ENCODE data around the gene HTT.

Gene HTT

DNA sequence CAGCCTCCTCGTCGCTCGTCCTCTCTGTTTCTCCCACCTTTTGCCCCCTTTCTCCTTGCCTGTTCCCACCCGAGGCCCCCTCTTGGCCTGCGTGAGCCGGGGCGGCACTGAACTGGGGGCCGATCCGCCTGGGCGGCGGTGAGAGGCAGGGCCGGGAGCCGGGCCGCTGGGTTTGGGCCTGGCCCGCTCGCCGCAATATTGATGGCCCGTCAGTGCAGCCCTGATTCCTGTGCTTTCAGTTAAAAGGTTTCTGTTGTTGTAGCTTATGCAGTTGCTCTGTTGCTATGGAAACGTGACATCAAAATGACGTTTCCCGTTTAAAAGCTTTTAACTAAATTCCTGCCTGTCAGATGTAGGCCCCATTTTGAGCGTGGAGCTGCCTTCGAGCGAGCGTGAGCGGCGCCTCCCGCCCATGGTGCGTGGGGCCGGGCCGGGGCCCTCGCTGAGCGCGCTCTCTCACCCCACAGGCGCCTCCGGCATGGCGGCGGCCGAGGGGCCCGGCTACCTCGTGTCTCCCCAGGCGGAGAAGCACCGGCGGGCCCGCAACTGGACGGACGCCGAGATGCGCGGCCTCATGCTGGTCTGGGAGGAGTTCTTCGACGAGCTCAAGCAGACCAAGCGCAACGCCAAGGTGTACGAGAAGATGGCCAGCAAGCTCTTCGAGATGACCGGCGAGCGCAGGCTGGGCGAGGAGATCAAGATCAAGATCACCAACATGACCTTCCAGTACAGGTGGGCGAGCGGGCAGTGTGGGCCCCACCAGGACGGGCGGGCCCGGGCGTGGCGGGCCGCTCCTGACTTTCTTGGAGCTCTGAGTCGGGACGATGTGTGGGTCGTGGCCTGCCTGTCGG lies 174.6 kb downstream of the HTT start, which contains the start of gene MSANTD1:
Gene MSANTD1 (plus strand): TSS at position 349 of the 851 bp plus-strand sequence. CDS start 64 bp downstream, at position 413.
- no peak for DNase-seq (ENCODE audit: low read depth, low spot score)

DNA sequence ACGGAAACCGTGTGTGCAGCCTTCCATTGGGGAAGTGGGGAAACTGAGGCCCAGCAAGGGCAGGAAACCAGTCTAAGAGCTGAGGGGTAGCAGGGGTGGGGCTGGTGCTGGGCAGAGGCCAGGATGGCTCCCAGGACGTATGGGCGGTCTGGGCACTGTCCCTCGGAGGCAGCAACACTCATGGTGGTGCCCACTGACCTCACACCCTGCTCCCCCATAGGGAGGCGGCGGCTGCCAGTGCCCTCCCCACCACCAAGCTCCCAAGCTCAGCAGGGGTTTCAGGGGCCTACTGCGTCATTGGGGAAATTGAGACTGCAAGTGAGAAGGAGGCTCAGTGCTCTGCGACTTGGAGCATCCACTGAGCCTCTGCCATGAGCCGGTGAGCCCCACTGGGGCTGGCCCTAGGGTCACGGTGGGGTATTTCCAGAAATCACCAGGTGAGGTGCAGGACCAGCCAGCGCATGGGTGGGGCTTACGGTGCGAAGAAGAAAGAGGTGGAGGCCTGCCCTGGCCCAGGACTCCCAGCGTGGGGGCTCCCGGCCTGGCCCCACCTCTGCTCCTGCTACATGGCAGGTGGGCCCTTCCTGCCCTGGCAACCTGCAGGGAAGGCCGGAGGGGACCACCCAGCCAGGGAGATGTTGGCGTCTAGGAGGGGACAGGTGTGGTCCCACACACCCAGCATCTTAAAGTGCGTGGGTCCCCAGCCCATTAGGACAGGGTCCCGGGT lies 175.4 kb downstream of the HTT start:
- no peak for DNase-seq (ENCODE audit: low read depth, low spot score)

DNA sequence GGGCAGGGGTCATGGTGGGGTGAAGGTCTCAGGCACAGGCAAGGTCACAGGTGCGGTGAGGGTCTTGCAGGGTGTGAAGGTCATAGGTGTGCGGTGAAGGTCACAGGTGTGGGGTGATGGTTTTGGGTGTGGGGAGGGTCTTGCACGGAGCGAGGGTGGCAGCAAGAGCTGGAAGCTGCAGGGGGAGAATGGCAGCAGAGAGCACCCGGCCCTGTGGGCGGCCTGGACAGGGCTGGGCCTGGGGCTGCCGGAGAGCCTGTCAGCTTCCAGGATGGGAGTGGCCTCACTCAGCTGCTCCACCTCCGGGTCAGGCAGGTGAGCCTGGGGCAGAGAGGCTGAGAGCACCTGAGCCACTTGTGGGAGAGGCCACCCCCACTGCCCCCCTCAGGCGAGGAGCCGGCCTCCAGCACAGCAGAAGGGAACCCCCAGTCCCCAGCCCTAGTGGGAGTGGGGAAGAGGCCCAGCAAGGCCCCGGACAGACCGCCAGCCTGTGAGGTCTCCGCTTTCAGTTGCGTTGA lies 176.0 kb downstream of the HTT start:
- no peak for DNase-seq (ENCODE audit: low read depth, low spot score)

DNA sequence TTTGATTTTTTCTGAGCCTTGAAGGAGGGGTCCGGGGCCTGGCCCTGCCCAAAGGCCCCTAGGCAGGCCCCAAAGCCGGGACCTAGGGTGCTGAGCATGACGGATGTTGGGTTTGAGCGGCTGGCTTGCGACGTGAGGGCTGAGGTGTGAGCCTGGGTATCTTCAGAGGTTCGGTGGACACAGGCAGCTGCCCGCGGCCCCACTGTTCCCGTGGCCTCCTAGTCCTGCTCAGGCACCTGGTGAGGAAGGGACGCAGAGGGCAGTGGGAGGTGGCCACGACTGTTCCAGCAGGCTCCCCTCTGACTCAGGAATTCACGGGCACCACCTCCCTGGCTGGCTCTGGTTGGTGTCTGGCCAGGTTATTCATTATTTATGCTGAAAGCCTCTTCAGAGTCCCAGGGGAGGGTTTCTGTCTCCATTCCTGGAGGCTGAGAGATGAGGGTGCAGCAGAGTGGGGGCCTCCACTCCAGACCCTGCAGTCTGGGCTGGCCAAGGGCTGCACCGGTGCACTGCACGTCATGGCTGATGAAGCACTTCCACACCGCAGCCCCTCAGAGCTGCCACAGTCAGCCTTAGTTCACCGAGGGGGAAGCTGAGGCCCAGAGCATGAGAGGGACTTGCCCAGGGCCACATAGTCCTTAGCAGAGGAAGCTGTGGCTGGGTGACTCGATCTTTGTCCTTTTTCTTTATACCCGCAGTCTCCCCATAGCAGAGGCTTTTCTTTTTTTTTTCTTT lies 176.6 kb downstream of the HTT start:
- DNase-seq (ENCODE audit: low read depth, low spot score), result no peak

DNA sequence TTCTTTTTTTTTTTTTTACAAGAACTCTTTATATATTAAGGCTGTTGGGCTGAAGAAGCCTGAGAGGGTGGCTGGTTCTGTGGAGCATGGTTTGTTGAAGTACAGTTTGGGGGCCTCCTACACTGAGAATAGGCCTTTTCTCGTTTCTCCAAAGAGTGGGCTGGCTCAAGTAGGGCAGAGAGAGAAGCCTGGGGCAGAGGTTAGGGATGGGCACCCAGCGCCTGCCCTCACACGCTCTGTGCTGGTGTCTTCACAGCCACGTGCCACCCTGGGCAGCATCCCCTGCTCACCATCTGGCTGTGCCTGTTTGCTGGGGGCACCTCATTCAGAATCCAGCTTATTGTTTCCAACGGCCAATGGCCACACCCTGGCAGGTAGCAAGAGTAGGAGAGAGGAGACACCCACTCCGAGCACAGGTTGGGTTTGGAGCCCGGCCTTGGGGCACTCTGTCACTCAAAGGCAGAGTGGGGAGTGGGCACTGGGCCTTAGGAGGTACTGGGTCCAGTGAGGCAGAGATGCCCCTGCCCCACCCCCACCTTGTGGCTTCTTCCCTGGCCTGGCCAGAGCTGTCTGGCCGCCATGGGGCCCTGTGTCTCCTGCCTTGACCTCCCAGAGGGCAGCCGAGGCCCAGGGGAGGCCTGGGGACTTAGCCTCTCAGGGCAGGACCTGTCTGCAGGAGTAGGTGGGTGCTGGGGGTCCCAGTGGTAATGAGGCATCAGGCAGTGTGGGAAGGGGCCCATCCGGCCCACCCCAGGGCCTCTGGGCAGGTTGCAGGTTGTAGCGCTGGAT lies 177.4 kb downstream of the HTT start:
- no peak for DNase-seq (ENCODE audit: low read depth, low spot score)

DNA sequence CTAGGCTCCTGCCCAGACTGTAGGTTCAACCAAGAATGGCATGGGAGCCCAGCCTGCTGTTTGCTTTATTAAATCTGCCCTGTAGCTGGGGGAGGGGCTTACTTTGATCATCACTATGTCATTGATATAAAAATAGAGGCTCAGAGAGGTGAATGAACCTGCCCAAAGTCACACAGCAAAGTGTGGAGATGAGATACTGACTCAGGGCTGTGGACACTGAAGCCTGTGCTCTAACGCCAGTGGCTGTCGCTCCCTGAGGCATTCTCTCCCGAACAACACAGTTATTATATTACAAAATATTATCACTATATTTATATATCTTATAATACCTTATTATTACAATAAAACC lies 178.0 kb downstream of the HTT start:
- no peak for DNase-seq (ENCODE audit: low read depth, low spot score)

DNA sequence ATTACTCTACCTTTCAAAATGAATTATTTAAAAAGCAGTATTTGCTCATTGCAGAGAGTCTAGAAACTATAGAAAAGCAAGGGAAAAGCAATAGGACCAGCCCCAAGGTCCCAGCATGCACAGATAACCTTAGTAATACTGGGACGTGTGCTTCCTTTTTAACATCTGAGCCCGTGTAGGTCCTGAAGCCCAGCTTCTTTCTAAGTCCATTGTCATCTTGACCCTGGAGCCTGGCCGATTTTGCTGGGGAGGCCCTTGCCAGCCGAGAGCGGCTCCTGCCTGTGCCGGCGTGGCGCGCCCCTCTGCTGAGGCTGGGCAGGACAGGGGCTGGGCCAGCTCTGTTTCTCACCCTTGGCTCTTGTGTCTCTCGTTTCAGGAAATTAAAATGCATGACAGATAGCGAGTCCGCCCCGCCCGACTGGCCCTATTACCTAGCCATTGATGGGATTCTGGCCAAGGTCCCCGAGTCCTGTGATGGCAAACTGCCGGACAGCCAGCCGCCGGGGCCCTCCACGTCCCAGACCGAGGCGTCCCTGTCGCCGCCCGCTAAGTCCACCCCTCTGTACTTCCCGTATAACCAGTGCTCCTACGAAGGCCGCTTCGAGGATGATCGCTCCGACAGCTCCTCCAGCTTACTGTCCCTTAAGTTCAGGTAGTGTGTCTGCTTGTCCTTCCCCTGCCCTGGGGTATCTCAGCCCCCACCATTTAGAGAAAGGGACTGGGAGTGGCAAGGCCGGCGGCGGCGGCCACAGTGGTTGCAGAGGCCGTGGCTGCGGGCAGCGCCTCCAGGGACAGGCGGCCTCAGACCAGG lies 178.6 kb downstream of the HTT start:
- DNase-seq (ENCODE audit: low read depth, low spot score), result no peak

DNA sequence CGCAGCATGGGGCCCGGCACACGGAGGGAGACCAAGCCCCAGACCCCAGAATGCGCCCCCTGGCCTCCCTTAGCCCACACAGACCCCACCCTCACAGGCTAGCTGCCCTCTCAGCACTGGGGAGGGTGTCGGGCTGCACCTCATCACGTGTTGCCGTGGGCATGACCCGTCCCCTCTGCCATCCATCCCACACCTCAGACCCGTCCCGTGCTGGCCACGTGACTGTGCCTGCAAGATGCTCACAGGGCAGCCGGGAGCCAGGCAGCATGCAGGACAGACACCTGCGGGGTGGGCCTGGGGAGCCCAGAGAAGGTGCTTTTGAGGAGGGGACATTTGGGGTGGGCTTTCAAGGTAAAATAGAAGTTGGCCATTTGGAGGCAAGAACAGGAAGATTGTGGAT lies 179.3 kb downstream of the HTT start:
- DNase-seq (ENCODE audit: low read depth, low spot score), result no peak

DNA sequence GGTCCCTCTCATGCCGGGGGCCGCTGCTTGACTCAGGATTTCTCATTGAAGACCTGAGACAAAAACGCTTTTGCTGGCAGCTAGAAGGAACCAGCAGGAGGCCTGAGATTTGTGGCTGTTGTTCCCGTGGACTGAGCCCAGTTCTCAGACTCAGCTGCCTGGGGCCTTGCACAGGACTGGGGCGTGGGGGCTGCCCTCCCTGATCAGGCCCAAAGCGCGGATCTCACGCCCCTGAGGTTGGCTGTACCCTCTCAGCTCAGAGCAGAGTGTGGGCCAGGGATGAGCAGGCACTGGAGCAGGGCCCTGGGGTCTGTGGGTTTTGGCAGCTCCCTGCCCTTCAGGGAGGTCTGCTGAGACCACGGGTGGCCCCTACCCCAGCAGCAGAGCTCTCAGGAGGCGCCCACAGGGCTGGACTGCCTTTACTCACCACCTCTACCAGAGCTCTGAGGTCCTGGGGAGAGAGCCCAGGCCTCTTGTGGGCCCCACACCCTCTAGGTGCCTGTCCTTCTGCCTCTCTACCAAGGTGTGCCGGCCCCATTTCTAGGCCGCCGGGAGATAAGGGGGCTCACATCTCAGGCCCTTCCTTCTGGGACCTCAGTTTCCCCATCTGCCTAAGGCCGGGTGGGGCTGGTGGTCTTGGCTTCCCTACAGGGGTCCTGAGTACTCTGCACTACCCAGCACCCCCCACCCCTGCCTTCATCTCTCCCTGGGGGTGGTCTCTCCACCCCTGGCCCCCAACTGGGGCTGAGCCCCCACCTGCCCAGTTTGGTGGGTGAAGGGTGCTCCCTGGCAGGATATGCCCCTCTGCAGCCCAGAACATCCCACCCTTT lies 180.0 kb downstream of the HTT start:
- no peak for DNase-seq (ENCODE audit: low read depth, low spot score)

DNA sequence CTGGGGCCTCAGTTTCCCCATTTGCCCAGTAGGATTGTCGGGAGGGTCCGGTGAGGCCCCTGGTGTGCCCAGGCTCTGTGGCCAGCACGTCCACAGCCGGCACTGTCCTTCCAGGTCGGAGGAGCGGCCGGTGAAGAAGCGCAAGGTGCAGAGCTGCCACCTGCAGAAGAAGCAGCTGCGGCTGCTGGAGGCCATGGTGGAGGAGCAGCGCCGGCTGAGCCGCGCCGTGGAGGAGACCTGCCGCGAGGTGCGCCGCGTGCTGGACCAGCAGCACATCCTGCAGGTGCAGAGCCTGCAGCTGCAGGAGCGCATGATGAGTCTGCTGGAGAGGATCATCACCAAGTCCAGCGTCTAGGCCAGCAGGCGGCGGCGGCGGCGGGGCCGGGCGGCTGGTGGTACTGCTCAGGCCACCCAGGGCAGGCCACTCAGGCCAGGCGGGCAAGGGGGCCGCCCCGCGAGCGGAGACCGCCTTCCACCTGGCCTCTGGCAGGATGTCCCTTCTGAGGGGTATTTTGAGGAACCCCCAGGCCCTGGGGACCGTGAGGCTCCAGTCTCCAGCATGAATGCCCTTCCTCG lies 181.2 kb downstream of the HTT start:
- DNase-seq (ENCODE audit: low read depth, low spot score), result no peak

DNA sequence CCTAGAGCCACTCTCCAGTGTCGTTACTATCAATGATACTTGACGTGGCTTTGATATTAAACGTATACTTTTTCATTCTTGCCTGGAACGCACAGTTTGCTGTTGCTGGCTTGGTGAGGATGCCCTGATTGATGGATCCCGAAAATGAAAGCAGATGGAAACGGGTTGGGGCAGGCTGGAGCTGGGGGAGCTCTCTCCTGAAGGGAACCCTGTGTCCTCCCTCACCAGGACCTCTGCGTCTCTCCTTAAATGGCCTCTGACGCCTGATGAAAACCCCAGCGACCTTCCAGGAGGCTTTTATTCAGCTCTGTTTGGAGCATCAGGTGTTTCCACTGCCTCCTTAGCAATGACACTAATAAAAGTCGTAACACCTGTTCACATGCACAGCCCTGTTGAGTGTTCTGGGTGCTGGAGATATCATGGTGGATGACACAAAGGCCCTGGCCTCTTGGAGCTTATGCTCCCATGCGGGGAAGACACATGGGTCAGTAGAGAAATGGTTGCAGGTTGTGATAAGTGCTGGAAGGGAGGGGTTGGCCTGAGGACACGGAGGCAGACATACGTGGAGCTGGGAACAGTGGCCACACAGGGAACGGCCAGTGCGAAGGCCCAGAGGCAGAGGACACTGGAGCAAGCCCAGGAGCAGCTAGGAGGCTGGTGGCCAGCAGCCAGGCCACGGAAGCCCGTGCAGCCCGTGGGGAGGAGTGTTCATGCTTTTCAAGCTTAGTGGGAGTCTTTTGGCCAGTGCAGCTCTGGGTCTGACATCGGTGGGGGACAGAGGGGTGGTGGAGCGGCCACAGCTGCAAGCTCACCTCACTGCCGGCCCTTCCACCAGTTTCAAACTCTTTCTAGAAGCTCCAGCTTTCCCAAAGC lies 182.0 kb downstream of the HTT start:
- DNase-seq (ENCODE audit: low read depth, low spot score), result no peak

DNA sequence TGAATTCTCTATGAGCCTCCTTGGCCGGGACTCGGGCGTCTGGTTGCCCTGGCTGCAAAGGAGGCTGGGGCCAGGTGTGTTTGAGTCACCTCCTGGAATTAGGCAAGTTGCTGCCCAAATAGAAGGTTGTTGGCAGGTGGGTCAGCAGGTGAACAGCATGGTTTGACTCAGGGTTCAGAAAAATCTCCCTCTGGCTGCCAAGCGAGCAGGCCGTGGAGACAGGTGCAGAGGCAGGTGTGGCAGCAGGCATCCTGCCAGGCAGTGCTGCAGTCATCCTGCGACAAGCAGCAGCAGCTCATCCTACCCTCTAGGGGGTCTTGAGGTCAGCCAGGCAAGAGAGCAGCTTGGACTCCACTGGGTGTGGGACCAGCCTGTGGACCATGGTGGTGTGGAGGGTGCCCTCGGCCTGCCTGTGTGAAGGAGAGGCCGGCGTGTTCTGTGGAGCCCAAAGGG lies 182.6 kb downstream of the HTT start:
- DNase-seq (ENCODE audit: low read depth, low spot score), result no peak

DNA sequence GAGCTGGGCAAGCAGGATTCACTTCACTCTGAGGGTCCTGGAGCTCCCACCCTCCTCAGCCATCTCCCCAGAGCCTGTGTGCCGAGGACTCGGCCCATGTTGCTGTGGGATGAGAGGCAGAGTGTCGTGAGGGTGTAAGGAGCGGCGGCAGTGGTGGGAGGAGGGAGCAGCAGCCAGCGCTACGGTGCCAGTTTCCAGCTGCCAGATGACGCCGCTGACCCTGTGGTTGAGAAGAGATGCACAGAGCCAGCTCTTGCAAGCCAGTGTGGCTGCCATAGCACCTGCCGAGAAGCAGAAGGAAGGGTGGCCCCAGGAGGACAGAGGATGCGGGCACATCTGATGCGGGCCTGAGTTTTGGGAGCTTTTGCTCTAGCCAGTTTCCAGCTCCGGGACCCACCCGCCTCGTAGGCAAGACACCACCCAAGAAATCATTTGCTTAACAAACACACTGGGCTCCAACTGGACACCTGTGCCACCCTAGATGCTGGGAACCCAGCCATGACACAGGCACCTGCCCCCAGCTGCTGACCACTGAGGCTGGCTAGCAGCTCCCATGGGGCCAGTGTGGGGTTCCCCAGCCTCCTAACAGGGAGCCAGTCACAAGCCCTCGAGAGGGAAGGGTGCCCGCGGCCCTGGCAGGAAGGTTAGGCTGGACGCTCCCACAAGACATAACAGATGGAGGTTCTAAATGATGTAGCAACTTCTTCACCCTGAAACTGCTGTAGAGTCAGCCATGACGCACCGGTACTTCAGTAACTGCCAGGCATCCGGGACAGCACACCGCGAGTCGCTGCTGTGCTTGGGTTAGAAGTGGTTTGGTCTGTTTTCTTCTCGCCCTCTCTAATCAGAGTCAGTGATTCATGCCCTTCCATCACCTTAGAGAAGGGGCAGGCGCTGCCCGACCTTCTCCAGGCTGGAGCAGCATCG lies 183.3 kb downstream of the HTT start:
- no peak for DNase-seq (ENCODE audit: low read depth, low spot score)

DNA sequence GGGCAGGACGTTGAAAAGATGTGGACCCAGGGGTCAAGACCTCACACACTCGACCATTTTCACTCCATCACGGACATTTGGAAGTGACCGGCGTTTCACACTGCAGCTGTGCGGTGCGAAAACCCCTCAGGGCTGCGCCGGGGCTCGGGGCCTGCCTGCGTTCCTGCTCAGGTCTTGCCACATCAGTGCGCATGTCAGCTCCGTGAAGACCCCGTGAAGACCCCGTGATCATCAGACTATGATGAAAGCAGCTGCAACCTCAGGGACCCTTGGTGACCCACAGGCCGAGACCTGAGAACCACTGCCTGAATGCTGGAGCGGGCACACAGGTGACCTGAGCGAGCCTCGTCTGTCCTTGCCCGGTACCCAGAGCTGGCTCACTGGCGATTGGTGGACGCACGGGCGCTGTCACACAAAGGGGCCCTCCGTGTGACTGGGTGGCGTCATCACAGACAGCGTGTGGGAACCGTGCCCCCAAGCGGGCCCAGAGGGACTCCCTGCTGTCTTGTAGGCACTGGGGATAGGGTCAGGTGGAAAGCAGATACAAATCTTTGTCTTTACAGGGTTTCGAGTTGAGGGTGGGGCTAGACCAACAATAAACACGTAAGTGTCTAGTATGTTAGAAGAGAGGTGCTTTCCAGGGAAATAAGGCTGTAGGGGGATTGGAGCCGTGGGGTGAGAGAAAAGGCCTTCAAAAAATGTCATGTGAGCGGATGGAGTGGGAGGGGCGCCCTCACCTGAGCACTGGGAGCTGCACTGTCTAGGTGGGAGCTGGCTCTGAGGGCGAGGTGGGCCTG lies 187.1 kb downstream of the HTT start:
- no peak for DNase-seq (ENCODE audit: low read depth, low spot score)

DNA sequence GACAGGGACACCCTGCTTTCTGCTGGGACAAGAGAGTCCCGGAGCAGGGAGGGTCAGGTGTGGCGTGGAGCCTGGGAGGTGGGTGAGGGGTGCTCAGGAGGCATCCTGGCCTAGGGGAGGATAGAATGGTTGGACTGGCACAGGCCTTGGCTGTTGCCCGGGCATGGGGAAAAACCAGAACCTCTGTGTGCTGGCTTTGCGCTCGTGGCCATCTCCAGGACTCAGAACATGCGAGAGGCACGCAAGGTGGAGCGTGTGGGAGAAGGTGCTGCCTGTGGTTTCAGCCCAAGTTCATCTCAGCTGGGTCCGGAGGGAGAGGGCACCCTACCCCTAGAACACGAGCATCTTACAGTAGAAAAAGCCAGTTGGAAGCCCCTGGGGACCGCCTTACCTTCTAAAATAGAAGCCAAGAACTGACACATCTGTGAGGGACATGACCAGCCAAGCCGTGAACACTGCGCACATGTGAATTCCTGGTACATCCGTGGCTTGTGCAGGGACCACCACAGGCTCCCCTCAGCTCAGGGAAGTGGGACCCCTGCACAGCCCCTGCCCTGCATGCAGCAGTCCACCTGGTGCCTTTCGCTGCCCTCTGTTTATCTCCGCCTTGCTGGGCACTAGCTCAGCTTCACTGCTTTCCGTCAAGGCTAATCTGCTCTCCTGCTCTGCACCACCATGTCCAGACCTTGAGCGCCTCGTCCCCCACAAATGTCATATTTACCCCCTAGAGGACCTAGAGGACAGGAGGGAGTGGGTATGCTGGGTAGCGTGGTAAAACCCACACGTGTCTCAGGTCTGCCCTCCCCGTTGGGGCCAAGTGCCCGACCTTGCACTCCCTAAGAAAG lies 187.9 kb downstream of the HTT start:
- DNase-seq (ENCODE audit: low read depth, low spot score), result no peak
